Left cardiac atrium (tissue), 4 donors: ENCODE results near the gene PEA15. TPM values are rescaled to one million over a fixed set of nuclear protein-coding genes. Genes with fewer than 3 reads are reported as not detected.

Experiments
- ATAC-seq, 2 donors: fragments of 200-7000 bp; cut with Tn5 transposase; one replicate each; pipeline ENCODE4 v1.9.1; 2020; ENCODE audit warnings: mild to moderate bottlenecking in 2 of 2, moderate library complexity in 2 of 2
- DNase-seq: peaks from one replicate; pipeline ENCODE4 v3.0.0-alpha.2; 2020
- intact Hi-C, 2 donors: fragments of 100-400 bp; cut with DNase I; formaldehyde crosslinking; loops; one replicate each; pipeline versions ENCODE4 v1.14.1 to v1.15.1; 2022 to 2023
- total RNA-seq, 2 donors: library from RNA; stranded (reverse); fragmentation: NEBNext Ultra II Directional; extraction: Animal tissue kit (Norgen Biotek cat#: 25700); gene quantifications; one replicate each; pipeline ENCODE4 v1.2.1, GENCODE V29; 2021
- donor health status: DM: no; HTN: yes; CAD: no.
- donor health status: DM: no; HTN: yes; CAD: no; lungs with severe emphysema.
- donor health status: DM: yes; HTN: yes; CAD: no.
- donor health status: Dilated cardiomyopathy.

PEA15 gene
- total RNA-seq, 2 donors from 2014 or later = 188 to 189 TPM

DNA sequence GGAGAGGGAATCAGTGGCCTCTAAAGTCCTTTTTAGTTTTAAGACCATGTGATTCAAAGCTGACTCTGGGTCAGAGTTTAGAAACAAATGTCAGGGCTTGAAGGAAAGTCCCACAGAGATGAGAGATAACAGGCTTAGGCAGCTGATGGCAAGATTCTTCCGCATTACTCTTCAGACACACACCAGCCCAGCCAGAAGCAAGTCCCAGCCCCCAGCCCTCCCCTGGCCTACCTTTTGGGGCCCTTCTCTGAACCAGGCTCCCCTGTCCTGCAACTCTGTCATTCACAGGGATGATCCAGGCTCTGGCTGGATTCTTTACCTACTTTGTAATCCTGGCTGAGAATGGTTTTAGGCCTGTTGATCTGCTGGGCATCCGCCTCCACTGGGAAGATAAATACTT lies 28.0 kb upstream of the PEA15 start:
- intact Hi-C loops = no loop called here
- DNase-seq (no peak), ATAC-seq (peak in 1 of 2 donors; percentile 54)

DNA sequence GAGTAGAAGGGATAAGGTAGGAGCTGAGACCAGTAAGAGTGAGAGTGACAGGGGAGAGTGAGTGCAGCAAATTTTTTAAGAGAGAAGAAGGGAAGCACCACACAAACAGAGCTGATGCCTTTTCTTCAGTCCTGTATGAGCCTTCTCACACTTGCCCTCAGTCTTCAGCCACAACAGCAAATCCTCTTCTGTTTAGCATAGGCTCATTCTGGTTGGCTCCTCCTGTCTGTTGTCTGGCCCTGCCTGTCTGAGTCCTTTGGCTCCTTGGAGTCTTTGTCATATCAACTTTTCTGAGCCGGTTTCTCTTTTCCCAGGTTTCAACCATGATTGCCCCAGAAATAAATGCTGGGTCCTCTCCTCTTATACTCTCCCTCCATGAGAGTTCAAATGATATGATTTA lies 27.5 kb upstream of the PEA15 start:
- DNase-seq = no peak
- intact Hi-C loops = no loop called here
- peak in 1 of 2 donors; percentile 25 for ATAC-seq

DNA sequence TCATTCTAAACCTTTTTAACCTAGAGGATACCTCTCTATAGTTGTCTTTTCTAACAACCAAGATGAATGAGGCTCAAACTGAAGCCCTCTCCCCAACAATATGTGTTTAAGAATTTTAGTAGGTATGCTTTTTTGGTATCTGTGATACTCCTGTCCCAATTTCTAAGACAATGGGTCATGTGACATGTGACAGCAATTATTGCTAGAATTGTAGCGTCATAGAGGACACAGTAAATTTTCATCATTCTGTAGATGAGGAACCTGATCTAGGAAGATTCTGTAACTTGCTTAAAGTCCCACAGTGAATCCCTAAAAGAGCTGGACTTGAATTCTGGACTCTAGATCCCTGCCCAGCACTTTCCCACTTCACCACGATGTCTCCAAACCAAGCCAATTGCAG lies 26.5 kb upstream of the PEA15 start:
- intact Hi-C loops = no loop called here
- DNase-seq (no peak), ATAC-seq (no peak)

DNA sequence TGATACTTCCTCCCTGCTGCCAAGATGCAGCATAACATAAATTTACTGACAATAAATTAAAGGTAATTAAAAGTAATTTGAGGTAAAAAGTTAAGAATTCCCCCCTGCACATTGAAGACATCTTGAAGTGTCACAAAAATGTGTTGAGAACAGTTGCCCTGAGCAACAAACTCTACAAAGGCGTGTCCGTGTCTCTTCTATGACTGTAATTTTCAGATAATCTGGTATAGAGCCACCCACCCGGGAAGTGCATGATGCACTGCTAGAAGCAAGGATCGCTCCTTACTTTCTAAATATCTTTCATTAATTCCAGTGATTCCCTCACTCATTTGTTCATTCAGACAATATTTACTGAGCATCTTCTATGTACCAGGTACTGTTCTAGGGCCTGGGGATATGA lies 25.8 kb upstream of the PEA15 start:
- no peak for DNase-seq
- ATAC-seq = no peak
- intact Hi-C loops = no loop called here

DNA sequence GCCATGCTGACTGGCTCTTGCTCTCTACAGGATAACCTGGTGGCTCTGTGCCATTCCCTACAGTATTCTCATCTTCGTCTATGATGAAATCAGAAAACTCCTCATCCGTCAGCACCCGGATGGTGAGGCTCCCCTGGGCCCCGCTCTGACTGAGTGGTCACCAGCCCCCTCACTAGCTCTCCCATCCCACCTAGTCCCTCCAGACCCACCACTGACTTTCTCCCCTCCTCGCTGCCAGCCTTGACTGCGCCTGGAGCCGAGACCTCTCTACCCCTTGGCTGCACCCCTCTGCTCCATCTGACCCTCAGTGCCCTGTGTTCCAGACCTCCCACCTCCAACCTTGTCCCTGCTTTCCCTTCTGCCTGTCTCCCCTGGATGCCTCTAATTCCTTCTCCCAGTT lies 18.9 kb upstream of the PEA15 start:
- DNase-seq = no peak
- intact Hi-C loops = no loop called here
- ATAC-seq = no peak

DNA sequence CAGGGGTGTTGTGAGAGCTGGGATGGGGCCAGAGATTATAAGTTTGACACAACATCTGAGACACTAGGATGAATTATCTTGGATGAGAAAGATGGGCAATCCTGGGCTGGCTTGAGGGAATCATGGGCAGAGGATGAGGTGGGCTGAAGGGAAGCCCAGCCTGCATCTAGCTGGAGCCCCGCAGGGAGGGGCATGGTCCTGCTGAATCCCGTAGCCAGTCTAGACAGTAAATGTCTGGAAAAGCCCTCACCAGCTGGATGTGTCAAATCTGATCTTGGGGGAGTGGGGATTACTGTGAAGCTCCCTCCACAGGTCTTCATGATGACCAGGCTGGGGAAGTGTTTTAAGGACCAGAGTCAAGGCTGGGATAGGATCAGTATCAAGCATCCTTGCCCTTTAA lies 18.5 kb upstream of the PEA15 start:
- DNase-seq (no peak), ATAC-seq (no peak)

DNA sequence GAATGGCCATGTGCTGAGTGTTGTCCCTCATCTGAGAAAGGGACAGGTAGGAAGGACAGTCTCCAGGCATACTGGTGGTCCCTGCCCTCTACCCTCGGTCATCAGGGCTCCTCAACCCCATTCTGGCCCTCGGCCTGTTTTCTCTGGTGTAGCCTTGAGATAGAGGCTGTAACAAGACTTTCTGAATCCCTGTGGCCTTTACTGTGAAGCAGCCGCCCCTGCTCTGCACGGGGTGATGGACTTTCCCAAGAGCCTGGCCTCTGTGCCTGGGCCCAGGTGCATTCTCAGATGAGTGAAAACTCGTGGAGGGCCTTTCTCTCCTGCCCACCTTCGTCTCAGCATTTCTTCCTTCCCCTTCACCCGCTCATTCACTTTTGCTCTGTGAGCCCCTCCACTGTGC lies 17.8 kb upstream of the PEA15 start:
- intact Hi-C loops = no loop called here
- DNase-seq = no peak
- ATAC-seq = no peak

More for the DNA sequence above, 18.5 kb upstream of the PEA15 start:
- intact Hi-C loops = no loop called here

DNA sequence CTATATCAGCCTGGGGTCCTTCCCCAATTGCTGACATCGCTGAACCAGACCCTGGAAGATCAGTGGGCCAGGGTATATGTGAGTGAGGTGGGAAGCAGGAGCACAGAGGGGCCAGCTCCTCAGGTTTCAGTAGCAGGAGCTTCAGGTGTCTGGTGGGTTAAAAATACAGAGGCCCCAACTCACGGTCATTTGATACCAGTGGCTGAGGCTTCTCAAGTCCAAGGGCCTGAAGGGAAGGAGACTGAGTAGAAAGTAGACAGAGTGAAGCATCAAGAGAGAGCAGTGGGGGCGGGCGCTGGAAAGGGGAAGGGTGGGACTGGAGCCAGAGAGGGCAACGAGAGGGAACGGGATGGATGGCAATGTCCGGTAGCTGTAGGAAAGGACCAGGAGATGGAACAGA lies 16.8 kb upstream of the PEA15 start:
- no peak for DNase-seq
- intact Hi-C loops = no loop called here
- ATAC-seq = no peak

DNA sequence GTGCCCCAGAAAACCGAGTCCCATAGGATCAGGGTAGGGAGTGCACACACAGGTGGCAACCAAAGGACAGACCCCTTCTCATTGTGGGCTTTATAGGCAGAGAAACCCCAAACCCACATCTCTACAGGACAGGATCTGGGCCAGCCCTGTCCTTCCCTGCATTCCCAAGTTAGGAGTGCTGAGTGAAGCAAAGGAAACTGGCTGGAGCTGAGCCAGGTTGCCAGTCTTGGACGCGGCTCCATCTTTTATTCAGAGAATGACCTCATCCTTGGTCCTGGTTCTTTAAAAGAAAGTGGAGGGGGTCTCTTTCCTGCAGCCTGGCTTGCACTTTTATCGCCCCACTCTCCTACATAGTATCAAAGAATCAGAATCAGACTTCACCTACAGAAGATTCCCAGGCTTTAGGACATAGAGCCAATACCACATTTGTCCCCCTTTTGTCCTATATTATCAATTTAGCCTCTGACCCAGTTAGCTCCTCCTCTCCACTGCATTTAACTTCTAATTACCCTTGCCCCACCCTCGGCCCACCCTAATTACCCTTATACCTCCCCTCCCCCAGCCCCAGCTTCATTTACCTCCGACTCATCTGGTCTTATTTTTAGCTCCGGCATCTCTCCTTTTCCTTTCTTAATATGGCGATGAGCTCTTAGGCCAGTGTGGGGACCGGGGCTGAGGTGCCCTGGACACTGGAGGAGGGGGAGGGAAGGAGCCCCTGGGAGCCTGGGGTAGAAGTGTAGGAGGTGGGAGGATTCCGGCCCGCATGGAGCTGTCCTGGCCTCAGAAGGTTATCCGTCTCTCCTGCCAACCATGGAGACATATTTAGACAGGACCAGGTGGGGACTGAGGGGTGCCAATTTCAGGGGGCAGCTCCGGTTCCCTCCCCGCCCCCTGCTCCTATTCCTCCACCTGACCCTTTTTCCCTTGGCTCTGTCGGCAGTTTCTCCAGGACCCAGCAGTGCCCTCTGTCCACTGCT lies 15.2 kb upstream of the PEA15 start, which contains the start of gene CASQ1:
TSS of gene CASQ1 (plus strand) at position 927 of the 977 bp plus-strand sequence. CDS start 177 bp downstream, outside the sequence.
- ATAC-seq (peak; percentile 56 to 65), DNase-seq (peak; percentile 79)
- intact Hi-C loops = loop anchor here (5.0 to 10.0 kb wide), 2 partner anchors 65 to 187 kb away; no protein-coding TSS in a partner anchor

DNA sequence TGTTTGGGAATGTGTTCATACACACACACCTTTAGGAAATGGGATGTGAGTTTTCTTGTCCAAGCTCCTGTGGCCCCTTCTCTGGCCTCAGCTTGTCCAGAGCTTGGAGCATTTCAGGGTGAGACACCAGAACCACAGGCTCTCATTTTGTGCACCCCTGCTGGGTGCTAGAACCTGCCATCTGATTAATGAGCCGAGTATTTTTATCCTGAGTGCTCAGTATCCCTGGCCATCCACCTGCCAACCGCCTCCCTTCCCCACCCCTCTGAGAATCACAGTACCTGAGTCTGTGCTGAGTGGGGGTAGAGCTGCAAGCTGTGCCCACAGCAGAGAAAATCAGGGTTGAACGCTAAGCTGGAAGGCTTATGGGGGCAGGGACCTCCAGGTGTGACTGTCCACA lies 13.4 kb upstream of the PEA15 start:
- intact Hi-C loops = loop anchor here (1.0 to 10.0 kb wide), 6 partner anchors 29 to 186 kb away; no protein-coding TSS in a partner anchor
- DNase-seq (no peak), ATAC-seq (no peak)

DNA sequence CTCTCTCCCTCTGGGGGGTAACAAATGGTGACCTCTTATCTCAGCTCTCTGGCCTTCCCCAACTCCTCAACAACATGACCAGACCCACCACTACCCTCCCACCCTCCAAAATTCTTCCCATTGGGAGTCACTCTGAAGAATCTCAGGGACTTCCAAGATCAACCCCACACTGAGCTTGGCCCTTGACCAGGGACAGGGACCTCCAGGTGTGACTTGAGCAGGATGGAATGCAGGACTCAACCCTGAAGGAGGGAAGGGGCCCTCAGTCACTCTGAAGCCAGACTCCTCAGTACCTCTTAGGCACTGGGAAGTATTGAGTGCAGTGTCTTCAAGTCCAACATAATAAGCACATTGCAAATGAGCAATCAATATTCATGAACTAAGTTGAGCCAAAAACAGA lies 12.9 kb upstream of the PEA15 start:
- ATAC-seq (no peak), DNase-seq (no peak)
- intact Hi-C loops = loop anchor here (2.0 to 10.0 kb wide), 5 partner anchors 29 to 185 kb away; no protein-coding TSS in a partner anchor

DNA sequence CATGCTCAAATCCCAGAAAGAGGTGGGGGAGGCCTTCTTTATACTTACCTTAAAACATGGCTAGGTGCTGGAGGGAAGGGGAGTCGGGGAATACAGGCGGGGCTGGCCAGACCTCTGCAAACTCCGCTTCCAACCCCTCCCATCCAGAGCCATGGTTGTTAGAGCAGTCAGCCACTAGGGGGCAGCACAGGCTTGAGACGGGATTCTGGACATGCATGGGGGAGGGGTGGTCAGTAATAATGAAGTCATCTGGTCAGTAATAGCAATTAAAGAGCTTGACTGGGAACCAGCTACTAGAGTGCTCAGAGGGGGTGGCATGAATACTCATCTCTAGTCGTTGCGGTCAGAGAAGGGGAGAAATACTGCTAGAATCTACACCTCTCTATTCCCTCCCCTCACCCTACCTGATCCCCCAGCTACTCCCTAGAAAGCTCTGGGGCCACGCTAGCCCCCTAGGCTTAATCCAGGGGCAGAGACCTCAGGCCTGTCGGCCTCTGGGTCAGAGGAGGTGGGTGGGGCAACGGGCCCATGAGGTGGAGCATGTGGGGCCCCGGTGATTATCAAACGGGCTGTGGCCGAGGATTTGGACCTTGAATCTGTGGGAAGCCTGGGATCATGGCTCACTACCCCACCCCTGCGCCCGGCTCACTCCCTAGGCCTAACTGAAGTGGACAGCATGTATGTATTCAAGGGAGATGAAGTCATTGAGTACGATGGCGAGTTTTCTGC lies 11.9 kb upstream of the PEA15 start:
- intact Hi-C loops = loop anchor here (2.0 to 10.0 kb wide), 5 partner anchors 28 to 184 kb away; no protein-coding TSS in a partner anchor
- ATAC-seq (peak; percentile 80 to 86), DNase-seq (peak; percentile 89)

DNA sequence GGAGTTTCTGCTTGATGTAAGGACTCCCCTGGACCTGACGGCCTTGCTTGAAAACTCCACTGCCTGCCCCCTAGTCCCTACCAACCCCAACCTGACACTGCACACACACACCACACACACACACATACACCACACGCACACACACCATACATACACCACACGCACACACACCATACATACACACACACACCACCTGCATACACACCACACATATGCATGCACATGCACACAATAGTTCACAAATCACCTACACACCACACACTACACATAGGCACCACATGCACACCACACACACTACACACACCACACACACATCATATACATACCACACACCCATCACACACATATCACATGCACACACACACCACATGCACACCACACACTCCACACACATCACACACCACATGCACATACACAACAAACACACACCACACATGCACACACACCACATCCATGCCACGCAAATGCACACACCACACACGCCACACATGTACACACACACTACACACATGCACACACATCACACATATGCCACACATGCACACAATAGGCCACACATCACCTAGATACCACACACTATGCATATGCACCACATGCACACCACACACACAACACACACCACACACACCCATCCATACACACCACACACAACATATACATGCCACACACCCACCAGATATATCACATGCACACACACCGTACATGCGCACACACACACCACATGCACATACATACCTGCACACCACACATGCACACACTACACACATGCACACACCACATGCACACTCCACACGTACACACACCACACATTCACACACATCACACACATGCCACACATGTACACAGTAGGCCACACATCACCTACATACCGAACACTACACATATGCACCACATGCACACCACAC lies 11.1 kb upstream of the PEA15 start:
- intact Hi-C loops = loop anchor here (2.0 to 10.0 kb wide), 5 partner anchors 27 to 183 kb away; no protein-coding TSS in a partner anchor
- ATAC-seq (no peak), DNase-seq (no peak)

DNA sequence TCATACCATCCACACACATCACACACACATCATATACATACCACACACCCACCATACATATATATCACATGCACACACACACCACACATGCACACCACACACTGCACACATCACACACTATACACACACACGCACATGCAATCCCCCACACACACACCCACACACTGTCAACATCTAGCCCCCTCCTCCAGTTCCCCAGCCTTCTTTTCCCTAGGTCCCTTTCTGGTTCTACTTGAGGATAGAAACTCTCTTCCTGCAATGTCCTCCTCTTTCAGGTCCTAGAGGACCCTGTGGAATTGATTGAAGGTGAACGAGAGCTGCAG lies 10.5 kb upstream of the PEA15 start:
- ATAC-seq (no peak), DNase-seq (no peak)
- intact Hi-C loops = loop anchor here (5.0 to 10.0 kb wide), 2 partner anchors 60 to 183 kb away; no protein-coding TSS in a partner anchor

DNA sequence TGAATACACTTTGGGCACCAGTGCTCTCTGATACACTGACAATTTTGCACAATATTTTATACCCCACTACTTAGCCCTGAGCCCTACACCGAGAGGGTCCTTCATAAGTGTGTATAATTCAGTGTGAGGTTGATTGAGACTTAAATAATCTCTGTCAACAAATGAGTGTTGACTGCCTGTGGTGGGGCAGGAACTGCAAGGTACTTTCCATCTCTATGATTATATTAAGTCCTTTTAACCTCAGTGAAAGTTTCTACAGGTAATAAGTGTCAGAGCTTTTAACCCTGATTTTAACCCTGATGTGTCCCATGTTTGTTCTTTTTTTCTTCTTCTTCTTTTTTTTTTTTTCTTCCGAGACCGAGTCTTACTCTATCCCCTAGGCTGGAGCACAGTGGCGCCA lies 9.0 kb upstream of the PEA15 start:
- intact Hi-C loops = loop anchor here in 1 of 2 donors (10.0 kb wide), 1 partner anchor 59 kb away; no protein-coding TSS in a partner anchor
- no peak for ATAC-seq
- no peak for DNase-seq

DNA sequence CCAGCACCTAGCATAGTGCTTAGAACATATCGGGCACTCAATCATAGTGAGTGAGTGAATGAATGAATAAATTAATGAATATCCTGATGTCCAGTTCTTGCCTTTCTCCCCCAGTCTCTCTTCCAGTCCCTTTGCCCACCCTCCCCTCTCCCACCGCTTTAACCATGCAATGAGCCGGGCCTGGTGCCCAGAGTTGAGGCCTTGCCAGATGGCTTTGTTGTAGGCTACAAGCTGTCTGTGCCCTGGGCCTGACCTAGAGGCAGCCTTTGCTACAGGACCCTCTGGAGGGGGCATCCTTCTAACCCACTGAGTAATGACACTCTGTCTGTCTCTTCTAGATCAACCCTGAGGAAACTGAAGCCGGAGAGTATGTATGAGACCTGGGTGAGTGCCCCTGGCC lies 8.0 kb upstream of the PEA15 start:
- ATAC-seq = no peak
- DNase-seq = no peak
- intact Hi-C loops = loop anchor here in 1 of 2 donors (10.0 kb wide), 1 partner anchor 58 kb away; no protein-coding TSS in a partner anchor

DNA sequence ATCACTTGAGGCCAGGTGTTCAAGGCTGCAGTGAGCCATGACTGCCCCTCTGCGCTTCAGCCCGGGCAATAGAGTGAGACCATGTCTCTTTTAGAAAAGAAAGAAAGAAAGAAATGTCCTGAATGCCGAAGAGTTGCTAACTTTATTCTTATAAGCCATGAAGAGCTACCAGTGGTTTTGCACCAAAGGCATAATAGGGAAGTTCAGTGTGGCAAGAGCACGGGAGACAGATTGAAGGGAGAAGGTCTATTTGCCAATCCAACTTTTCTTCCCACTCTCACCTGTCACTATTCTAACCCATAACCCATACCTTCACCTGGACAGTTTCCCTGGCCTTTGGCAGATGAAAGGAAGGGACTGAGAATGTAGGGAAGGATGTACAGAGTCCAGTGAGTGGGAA lies 4.4 kb upstream of the PEA15 start:
- intact Hi-C loops = no loop called here
- ATAC-seq (no peak), DNase-seq (no peak)

DNA sequence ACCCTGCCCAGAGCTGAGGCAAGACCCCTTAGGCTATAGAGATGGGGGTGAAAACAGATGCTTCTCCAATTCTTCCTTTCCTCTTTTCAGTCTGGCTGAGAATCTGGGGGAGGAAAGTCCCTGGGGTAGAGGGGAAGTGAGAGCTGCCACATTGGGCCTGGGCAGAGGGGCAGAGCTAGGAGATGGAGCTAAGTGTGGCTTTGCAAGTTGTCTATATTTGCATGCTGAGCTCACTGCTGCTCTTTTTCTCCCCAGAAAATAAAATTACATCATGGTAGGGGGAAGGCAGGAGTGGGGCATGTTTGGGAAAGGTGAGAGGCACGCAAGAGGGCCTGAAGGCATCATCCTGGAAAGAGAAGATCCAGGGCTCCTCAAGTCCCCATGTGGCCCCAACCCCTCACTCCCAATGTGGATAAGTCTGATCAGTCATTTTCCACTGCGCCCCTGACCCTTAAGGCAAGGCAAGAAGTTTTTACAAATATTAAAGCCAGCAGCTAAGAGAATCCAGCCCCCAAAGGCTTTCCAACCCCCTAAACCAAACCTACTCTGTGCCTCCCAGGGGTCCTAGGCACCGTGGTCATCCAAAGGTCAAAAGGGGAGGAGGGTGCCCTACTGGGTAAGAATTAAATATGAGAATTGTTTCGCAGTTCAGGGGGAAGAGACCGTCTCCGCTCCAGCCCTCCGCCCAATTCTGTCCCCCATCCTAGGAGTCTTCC lies 500 bp upstream of the PEA15 start:
- intact Hi-C loops = loop anchor here in 1 of 2 donors (5.0 kb wide), 1 partner anchor 43 kb away; no protein-coding TSS in a partner anchor
- DNase-seq (no peak), ATAC-seq (no peak)
